Measurements from ENCODE around the gene CPO.

The CPO gene

GRCh38 chr2:206979922-206980321 is 40.6 kb downstream of the CPO start:
- POLR2A ChIA-PET: no interaction called here

GRCh38 chr2:206980413-206980812 is 41.1 kb downstream of the CPO start:
- CTCF ChIA-PET: interaction anchor here (1.4 to 3.1 kb wide), 2 partner anchors 9 to 488 kb away, joined by 3 to 11 read pairs; no protein-coding TSS in a partner anchor
- POLR2A ChIA-PET: no interaction called here
- DNase-seq (ENCODE audit: extremely low spot score): no peak
- TF ChIP-seq, protein P1, sequence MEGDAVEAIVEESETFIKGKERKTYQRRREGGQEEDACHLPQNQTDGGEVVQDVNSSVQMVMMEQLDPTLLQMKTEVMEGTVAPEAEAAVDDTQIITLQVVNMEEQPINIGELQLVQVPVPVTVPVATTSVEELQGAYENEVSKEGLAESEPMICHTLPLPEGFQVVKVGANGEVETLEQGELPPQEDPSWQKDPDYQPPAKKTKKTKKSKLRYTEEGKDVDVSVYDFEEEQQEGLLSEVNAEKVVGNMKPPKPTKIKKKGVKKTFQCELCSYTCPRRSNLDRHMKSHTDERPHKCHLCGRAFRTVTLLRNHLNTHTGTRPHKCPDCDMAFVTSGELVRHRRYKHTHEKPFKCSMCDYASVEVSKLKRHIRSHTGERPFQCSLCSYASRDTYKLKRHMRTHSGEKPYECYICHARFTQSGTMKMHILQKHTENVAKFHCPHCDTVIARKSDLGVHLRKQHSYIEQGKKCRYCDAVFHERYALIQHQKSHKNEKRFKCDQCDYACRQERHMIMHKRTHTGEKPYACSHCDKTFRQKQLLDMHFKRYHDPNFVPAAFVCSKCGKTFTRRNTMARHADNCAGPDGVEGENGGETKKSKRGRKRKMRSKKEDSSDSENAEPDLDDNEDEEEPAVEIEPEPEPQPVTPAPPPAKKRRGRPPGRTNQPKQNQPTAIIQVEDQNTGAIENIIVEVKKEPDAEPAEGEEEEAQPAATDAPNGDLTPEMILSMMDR (IDR thresholded peaks at IDR 0.05; ENCODE audit: control extremely low read depth, extremely low read depth, low read depth, missing control alignments): no peak

More at GRCh38 chr2:206979922-206980321, 40.6 kb downstream of the CPO start:
- DNase-seq (ENCODE audit: extremely low spot score): no peak
- CTCF ChIA-PET: interaction anchor here (1.4 to 3.1 kb wide), 2 partner anchors 10 to 488 kb away, joined by 3 to 11 read pairs; no protein-coding TSS in a partner anchor
- TF ChIP-seq, protein P1 (IDR thresholded peaks at IDR 0.05; ENCODE audit: control extremely low read depth, extremely low read depth, low read depth, missing control alignments): no peak

GRCh38 chr2:206981086-206981674 is 41.9 kb downstream of the CPO start:
- ChIA-PET POLR2A (no interaction called here), CTCF (interaction anchor here (1.0 to 3.1 kb wide), 3 partner anchors 9 to 492 kb away, joined by 3 to 11 read pairs (median 5); no protein-coding TSS in a partner anchor)
- no peak for DNase-seq (ENCODE audit: extremely low spot score)
- TF ChIP-seq, protein P1 (IDR thresholded peaks at IDR 0.05; ENCODE audit: control extremely low read depth, extremely low read depth, low read depth, missing control alignments): no peak

GRCh38 chr2:206981739-206982340 is 42.5 kb downstream of the CPO start:
- CTCF ChIA-PET: interaction anchor here (0.7 to 1.5 kb wide), 3 partner anchors 181 to 492 kb away, joined by 3 to 5 read pairs (median 3); no protein-coding TSS in a partner anchor
- peak; percentile 17 for DNase-seq (ENCODE audit: extremely low spot score)
- POLR2A ChIA-PET: no interaction called here
- TF ChIP-seq, protein P1 (IDR thresholded peaks at IDR 0.05; ENCODE audit: control extremely low read depth, extremely low read depth, low read depth, missing control alignments): peak; percentile 48

DNA sequence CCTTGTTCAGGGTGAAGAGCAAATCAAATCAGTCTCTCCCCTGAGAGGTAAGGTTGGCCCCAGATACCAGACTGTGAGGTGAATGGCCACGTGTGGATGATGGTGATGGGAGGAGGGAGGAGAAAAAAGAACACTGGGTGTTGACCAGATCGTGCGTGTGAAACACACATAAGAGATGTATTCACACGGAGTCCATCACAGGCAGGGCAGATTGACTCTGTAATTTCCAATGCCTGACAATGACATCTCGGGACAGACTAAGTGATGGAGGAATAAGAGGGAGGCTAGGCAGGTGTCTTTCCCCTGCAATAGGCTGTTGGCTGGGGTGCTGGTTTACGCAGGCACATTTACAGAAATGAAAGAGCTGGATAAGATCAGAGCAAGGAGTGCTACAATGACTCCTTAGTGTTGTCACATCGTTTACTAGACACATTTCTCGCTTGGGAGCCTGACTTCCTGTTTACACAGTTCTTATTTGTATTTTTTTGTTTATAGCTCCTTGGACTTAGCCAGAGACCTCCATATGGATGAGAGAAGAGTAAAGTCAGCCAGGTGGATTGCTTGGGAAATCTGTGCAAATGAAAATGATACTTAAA is 43.1 kb downstream of the CPO start:
- POLR2A ChIA-PET: no interaction called here
- CTCF ChIA-PET: interaction anchor here (0.7 to 1.8 kb wide), 5 partner anchors 11 to 491 kb away, joined by 3 to 5 read pairs (median 3); no protein-coding TSS in a partner anchor

More for the DNA sequence above, 43.1 kb downstream of the CPO start:
- TF ChIP-seq, protein P1 (IDR thresholded peaks at IDR 0.05; ENCODE audit: control extremely low read depth, extremely low read depth, low read depth, missing control alignments): no peak
- no peak for DNase-seq (ENCODE audit: extremely low spot score)
